Measurements from ENCODE around the gene BCAR3.
"Not testable (repeated sequence)": the region's sequence is repeated elsewhere in the genome, so short reads cannot be mapped to it uniquely, and the experiment has no call there.

BCAR3 gene

GRCh38 chr1:93554883-93555872 is 126.5 kb downstream of the BCAR3 start:
- DNase-seq, result no peak

GRCh38 chr1:93553886-93554490 is 127.6 kb downstream of the BCAR3 start:
- not testable (repeated sequence) for DNase-seq

GRCh38 chr1:93552741-93553455 is 128.7 kb downstream of the BCAR3 start:
- DNase-seq, result peak in 22 of 58 donors; percentile 4 to 88 (median 22)

DNA sequence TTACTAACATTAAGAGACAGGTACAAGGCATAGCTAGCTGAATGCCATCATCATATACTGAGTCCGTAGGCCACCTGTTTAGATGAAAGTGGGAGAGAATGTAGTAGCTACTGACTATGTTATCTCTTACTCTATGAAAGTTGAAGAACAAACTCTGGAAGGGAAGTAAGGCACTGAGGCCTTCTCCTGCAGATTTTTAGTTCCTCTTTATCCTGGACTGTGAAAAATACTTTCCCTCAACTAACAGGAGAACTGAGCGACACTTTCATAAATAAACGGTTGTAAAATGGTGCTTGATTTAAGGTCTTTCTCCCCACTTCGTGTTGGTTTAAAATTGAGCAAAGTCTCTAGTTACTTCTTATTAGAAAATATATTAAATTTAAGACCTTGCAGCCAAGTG is 131.8 kb downstream of the BCAR3 start:
- no peak for DNase-seq

DNA sequence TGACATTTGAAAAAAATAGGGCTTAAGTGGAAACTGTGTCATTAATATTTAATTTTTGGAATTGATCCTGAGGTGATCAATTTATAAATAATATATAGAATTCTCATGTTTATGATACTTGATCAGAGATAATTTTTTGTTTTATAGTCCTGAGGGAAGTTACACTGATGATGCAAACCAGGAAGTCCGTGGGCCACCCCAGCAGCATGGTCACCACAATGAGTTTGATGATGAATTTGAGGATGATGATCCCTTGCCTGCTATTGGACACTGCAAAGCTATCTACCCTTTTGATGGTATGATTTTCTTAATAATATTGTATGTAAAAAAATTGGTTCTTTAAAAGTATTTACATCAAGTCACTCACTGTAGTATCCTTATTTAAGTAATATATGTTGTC is 132.5 kb downstream of the BCAR3 start:
- DNase-seq, result no peak

- no peak for DNase-seq
Measured at GRCh38 chr1:93546162-93546863, 135.3 kb downstream of the BCAR3 start.

DNA sequence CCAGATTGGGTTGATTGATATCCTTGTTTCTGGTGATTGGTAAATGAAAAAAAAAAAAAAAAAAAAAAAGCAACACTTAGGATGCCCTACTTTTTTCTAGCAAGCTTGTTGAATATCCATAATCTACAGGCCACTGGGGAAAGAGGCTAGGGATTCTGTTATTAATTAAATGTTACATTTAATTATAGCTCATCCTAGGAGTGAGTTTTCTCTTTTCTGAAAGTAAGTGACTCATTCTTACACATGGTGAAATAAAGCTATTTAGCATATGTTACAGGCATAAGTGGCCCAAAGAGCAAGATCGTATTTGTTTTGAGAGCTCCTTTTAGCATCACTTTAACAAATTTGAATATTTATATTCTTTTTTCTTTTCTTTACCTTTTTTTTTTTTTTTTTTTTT is 139.2 kb downstream of the BCAR3 start:
- no peak for DNase-seq

DNA sequence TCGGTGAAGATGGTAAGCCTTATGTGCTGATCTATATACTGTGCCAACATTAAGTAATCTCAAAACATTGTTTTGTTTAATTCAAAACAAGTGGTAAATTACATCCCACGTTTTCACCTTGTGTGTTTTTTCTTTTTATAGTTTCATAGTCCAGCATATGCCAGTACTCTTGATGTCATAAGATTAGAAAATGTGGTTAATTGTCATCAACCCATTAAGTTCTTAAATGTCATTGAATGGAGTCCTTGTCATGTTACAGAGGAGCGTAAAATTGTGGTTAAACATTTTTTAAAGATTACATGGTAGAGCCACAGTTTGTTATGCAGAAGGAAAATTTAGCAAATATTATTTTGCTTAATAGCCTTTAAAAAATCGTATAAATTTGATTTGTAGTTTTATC is 140.6 kb downstream of the BCAR3 start:
- DNase-seq, result no peak

DNA sequence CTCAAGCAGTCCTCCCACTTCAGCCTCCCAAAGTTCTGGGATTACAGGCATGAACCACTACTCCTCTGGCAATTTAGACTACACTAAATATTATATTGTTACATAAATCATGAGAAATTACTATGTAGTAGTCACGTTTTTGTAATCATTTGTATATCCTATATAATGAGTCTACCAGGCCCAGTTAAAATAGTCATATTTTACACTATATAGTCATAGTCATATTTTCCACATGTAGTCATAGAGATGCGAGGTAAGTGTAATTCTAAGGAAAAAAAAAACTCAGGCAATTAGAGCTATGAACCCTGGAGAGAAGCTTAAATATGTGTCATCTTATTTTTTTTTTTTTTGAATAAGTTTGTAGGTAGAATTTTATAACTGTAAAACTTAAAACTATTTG is 143.7 kb downstream of the BCAR3 start:
- no peak for DNase-seq

- DNase-seq, result no peak
Measured at GRCh38 chr1:93537396-93537795, 144.2 kb downstream of the BCAR3 start.

DNA sequence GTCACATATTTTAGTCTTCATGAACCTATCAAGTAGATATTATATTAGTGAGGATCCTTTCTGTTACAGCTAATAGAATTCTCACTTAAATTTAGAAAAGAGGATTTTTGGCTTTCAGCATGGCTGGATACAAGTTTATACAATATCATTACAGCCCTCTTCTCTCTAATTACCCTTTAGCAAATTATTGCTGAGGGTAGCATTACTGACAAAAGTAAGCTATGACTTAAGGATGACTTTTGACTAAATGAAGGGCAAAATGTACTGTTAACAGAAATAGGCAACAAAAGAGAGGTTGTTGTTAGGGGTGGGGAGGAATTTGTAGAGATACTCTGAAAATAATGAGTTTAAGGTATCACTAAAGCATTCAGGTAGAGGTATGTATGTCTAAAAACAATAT is 148.0 kb downstream of the BCAR3 start:
- DNase-seq, result no peak

- no peak for DNase-seq
Measured at GRCh38 chr1:93532780-93533378, 148.8 kb downstream of the BCAR3 start.

DNA sequence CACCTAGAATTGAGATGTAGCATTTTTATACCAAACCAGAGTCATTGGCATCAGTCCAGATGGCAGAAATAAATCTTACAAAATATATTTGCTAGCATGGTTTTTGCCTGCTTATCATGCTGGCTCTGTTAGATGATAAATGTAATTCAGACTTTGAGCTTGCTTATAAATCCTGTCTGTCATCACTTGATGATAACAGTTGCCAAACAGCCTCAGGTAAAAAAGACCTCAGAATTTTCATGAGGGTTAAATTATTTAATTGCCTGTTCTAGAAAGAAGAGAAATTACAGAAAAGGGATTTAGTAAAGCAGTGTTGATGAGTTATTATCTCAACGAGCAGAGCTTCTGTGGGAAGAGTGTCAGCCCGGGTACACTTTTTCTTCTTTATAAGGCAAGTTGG is 150.4 kb downstream of the BCAR3 start:
- no peak for DNase-seq

DNA sequence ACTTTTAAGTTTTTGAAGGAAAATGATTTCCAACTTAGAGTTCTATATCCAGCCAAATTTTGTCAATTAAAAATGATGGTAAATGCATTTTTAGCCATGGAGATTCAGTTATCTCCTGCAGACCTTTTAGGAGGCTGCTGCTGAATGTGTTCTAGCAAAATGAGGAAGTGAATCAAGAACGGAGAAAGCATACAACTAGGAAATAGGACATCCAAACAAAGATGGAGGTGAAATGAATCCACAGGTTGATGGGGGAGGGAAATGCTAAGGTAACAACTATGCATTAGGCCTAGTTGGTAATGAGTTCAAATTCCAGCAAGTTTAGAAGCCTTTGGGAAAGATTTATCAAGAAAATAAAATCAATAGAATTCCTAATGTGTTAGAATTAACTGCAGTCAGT is 153.2 kb downstream of the BCAR3 start:
- DNase-seq, result no peak

GRCh38 chr1:93526431-93526830 is 155.2 kb downstream of the BCAR3 start:
- no peak for DNase-seq

GRCh38 chr1:93525431-93525830 is 156.2 kb downstream of the BCAR3 start:
- no peak for DNase-seq

DNA sequence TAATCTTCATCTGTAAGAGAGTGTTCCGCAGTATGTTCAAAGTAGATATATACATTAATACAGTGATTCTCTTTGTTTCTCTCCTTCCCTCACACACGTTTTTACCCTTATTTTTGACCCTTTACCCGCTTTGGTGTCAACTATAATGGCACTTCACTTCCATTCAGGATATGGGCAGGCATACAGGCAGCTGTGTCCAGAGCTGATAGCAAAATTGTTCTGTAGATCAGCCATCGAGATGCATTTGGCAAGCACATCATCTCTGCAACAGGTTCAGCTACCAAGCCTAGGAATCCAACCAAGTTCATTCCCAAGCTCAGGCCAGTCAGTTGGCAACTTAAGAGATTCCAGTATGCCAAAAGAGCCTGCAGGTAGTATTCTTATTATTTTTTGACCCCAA is 158.9 kb downstream of the BCAR3 start:
- no peak for DNase-seq

GRCh38 chr1:93521618-93522017 is 160.0 kb downstream of the BCAR3 start:
- no peak for DNase-seq

DNA sequence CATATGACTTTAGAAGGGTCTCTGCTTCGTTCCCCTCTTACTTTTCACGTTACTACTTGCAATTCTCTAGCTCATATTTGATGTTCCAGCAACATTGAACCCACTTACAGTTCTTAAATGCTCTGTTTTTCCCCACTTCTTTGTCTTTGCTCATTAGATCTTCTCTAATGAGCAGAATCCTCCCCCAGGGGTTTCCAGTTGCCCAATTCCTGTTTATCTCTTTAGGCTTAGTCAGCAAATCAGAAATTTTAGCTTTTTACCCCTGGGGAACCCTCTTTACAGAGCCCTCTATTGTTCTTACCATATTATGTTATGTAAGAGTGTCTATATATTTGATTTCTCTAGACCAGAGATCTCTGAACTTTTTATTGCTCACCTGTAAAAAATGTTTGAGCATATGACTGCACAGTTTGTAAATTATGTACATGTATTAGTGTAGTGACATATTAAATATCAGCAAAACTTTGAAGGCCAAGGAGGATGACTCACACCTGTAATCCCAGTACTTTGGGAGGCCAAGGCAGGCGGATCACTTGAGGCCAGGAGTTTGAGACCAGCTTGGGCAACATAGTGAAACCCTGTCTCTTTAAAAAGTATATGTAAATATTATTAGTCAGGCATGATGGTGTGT is 162.3 kb downstream of the BCAR3 start:
- no peak for DNase-seq

GRCh38 chr1:93518516-93518915 is 163.1 kb downstream of the BCAR3 start:
- no peak for DNase-seq

DNA sequence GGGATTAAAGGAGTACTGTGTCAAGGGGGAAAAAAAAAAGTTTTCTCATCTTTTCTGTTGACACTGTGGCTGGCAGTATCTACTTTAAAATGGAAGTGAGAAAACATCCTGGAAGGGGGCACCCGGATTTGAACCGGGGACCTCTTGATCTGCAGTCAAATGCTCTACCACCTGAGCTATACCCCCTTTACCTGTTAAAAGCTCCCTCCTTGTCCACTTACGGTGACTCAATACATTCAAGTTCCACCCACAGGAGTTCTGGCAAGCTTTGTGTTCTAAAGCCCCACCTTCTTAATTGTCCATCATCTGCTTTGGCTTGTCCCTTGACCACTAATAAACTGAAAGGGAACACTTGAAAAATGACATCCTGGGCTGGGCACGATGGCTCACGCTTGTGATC is 165.5 kb downstream of the BCAR3 start:
- DNase-seq, result no peak
